ENCODE data around the gene MSL1. TPM values are rescaled to one million over a fixed set of nuclear protein-coding genes. Genes with fewer than 3 reads are reported as not detected.

MSL1 gene
- total RNA-seq, 2 donors from 2014 or later, result 42.2 to 52.5 TPM

GRCh38 chr17:40180694-40181093 lies 58.9 kb downstream of the MSL1 start:
- Histone ChIP-seq H3K27me3 (no peaks in the 10 kb centered on the region), H3K4me3 (no peak overlapping the region), H3K36me3 (no peaks in the 10 kb centered on the region), H3K27ac (peak overlapping the region; percentile 15 to 26), H3K9me3 (no peaks in the 10 kb centered on the region), H3K4me1 (peaks cover 0 to 22% of the 10 kb centered on the region in 2 donors)
- TF ChIP-seq CTCF (IDR thresholded peaks at IDR 0.05), result no peak
- DNase-seq (ENCODE audit: low spot score), result no peak

- Histone ChIP-seq H3K4me1 (peaks cover 0 to 22% of the 10 kb centered on the region in 2 donors), H3K27me3 (no peaks in the 10 kb centered on the region), H3K4me3 (no peak overlapping the region), H3K9me3 (no peaks in the 10 kb centered on the region), H3K36me3 (no peaks in the 10 kb centered on the region), H3K27ac (peak overlapping the region; percentile 15 to 26)
- no peak for TF ChIP-seq CTCF (IDR thresholded peaks at IDR 0.05)
- no peak for DNase-seq (ENCODE audit: low spot score)
Measured at GRCh38 chr17:40181205-40181604, 59.4 kb downstream of the MSL1 start.

- H3K4me1 ChIP-seq, result peaks cover 0 to 9% of the 10 kb centered on the region in 2 donors
- H3K36me3 ChIP-seq, result no peaks in the 10 kb centered on the region
- H3K27ac ChIP-seq, result no peak overlapping the region
- no peaks in the 10 kb centered on the region for H3K9me3 ChIP-seq
- no peak overlapping the region for H3K4me3 ChIP-seq
- TF ChIP-seq CTCF (IDR thresholded peaks at IDR 0.05), result no peak
- no peaks in the 10 kb centered on the region for H3K27me3 ChIP-seq
- DNase-seq (ENCODE audit: low spot score), result no peak
Measured at GRCh38 chr17:40182606-40183005, 60.8 kb downstream of the MSL1 start.

Small RNAs within 50 kb of the gene (microRNA-seq; reads per million reads assigned to microRNA genes)
- gene MIR6866 (ENCODE audit: borderline number of aligned reads in 2 of 2, borderline replicate concordance in 1 of 2), result 1.4 to 2.8 reads per million in 2 donors

Other genes with a start within 250 kb of the MSL1 start
- gene GSDMB, start 203.3 kb upstream of the MSL1 start, total RNA-seq, result 1 to 10 TPM in 1 of 2 donors, under 1 TPM in 1; 0.44 to 1.2 TPM
- gene ORMDL3, start 194.4 kb upstream of the MSL1 start, total RNA-seq, result 10 to 100 TPM; 31.5 to 41.5 TPM
- gene LRRC3C, start 194.2 kb upstream of the MSL1 start, total RNA-seq, result not detected
- under 1 TPM in 1 of 2 donors, not detected in 1; 0.75 TPM for gene GSDMA, start 159.0 kb upstream of the MSL1 start, total RNA-seq
- gene PSMD3, start 141.2 kb upstream of the MSL1 start, total RNA-seq, result 10 to 100 TPM; 76.3 to 88.8 TPM
- 1 to 10 TPM in 1 of 2 donors, not detected in 1; 1.3 TPM for gene CSF3, start 106.5 kb upstream of the MSL1 start, total RNA-seq
- gene MED24, start 67.6 kb upstream of the MSL1 start, total RNA-seq, result 10 to 100 TPM; 44.2 to 44.7 TPM
- gene THRA, start 59.0 kb upstream of the MSL1 start, total RNA-seq, result 10 to 100 TPM; 60.3 to 69.0 TPM
- 1 to 10 TPM; 8.3 to 9.9 TPM for gene NR1D1, start 21.4 kb upstream of the MSL1 start, total RNA-seq
- 10 to 100 TPM; 26.0 to 35.5 TPM for gene CASC3, start 18.6 kb downstream of the MSL1 start, total RNA-seq
- 1 to 10 TPM; 1.6 to 2.9 TPM for gene RAPGEFL1, start 55.5 kb downstream of the MSL1 start, total RNA-seq
- 1 to 10 TPM; 5.0 to 8.5 TPM for gene WIPF2, start 97.3 kb downstream of the MSL1 start, total RNA-seq
- 1 to 10 TPM in 1 of 2 donors, under 1 TPM in 1; 0.44 to 1.0 TPM for gene CDC6, start 165.9 kb downstream of the MSL1 start, total RNA-seq
- 10 to 100 TPM; 28.5 to 51.7 TPM for gene RARA, start 187.2 kb downstream of the MSL1 start, total RNA-seq
- 1 to 10 TPM in 1 of 2 donors, not detected in 1; 1.6 TPM for gene GJD3, start 242.8 kb downstream of the MSL1 start, total RNA-seq